ENCODE measurements around the gene VSIG2. TPM values are rescaled to one million over a fixed set of nuclear protein-coding genes. Genes with fewer than 3 reads are reported as not detected.

Gene VSIG2
- not detected for total RNA-seq

- no peaks in the 10 kb centered on the region for H3K27me3 ChIP-seq
Observed at GRCh38 chr11:124751741-124752470, at the start of gene VSIG2. TSS of gene VSIG2 (minus strand) at chr11:124752255. CDS start at chr11:124752137, 118 bp downstream.

GRCh38 chr11:124801014-124801413 is 49.0 kb upstream of the VSIG2 start:
- H3K27ac ChIP-seq = peak overlapping the region; percentile 89 to 98 (median 98)
- H3K27me3 ChIP-seq = no peaks in the 10 kb centered on the region
- peaks cover 0 to 18% (median 6%) of the 10 kb centered on the region in 4 donors for H3K4me1 ChIP-seq
- H3K9me3 ChIP-seq = no peaks in the 10 kb centered on the region
- H3K36me3 ChIP-seq = no peaks in the 10 kb centered on the region
- no peak for DNase-seq
- TF ChIP-seq CTCF (IDR thresholded peaks at IDR 0.05) = no peak
- TF ChIP-seq POLR2A (IDR thresholded peaks at IDR 0.05) = no peak
- H3K4me3 ChIP-seq = peak overlapping the region; percentile 75 to 100 (median 99)

More at GRCh38 chr11:124751741-124752470, at the start of gene VSIG2:
- no peak for DNase-seq
- H3K4me1 ChIP-seq = peaks cover 0 to 21% (median 0%) of the 10 kb centered on the region in 4 donors
- H3K4me3 ChIP-seq = peak within 1 kb of the TSS in 1 of 4 donors; percentile 9
- no peaks in the 10 kb centered on the region for H3K9me3 ChIP-seq
- TF ChIP-seq POLR2A (IDR thresholded peaks at IDR 0.05) (no peak), CTCF (IDR thresholded peaks at IDR 0.05) (no peak)
- H3K36me3 ChIP-seq = no peaks in the 10 kb centered on the region
- H3K27ac ChIP-seq = no peak within 1 kb of the TSS

GRCh38 chr11:124800226-124800929 is 48.3 kb upstream of the VSIG2 start, which contains the start of gene MSANTD2:
TSS of gene MSANTD2 (minus strand) at chr11:124800406. CDS start at chr11:124800380, 26 bp downstream.
- Histone ChIP-seq H3K9me3 (no peaks in the 10 kb centered on the region), H3K4me1 (peaks cover 0 to 18% (median 6%) of the 10 kb centered on the region in 4 donors), H3K4me3 (peak within 1 kb of the TSS; percentile 75 to 100 (median 99)), H3K27me3 (no peaks in the 10 kb centered on the region), H3K27ac (peak within 1 kb of the TSS; percentile 89 to 98 (median 98)), H3K36me3 (no peaks in the 10 kb centered on the region)
- TF ChIP-seq CTCF (IDR thresholded peaks at IDR 0.05) (no peak), POLR2A (IDR thresholded peaks at IDR 0.05) (peak; percentile 87 to 89)
- peak; percentile 77 to 92 (median 89) for DNase-seq

GRCh38 chr11:124799348-124800225 is 47.5 kb upstream of the VSIG2 start:
- H3K4me3 ChIP-seq = peak overlapping the region; percentile 75 to 100 (median 99)
- TF ChIP-seq CTCF (IDR thresholded peaks at IDR 0.05) (no peak), POLR2A (IDR thresholded peaks at IDR 0.05) (no peak)
- H3K27ac ChIP-seq = peak overlapping the region; percentile 89 to 98 (median 98)
- no peaks in the 10 kb centered on the region for H3K9me3 ChIP-seq
- peaks cover 0 to 18% (median 6%) of the 10 kb centered on the region in 4 donors for H3K4me1 ChIP-seq
- no peaks in the 10 kb centered on the region for H3K27me3 ChIP-seq
- no peaks in the 10 kb centered on the region for H3K36me3 ChIP-seq
- peak; percentile 25 to 67 (median 57) for DNase-seq

GRCh38 chr11:124798991-124799347 is 46.9 kb upstream of the VSIG2 start:
- Histone ChIP-seq H3K4me1 (peaks cover 0 to 18% (median 6%) of the 10 kb centered on the region in 4 donors), H3K27ac (peak overlapping the region in 3 of 4 donors; percentile 97 to 98 (median 98)), H3K27me3 (no peaks in the 10 kb centered on the region), H3K36me3 (no peaks in the 10 kb centered on the region), H3K9me3 (no peaks in the 10 kb centered on the region), H3K4me3 (peak overlapping the region; percentile 75 to 100 (median 99))
- DNase-seq = no peak
- TF ChIP-seq POLR2A (IDR thresholded peaks at IDR 0.05) (no peak), CTCF (IDR thresholded peaks at IDR 0.05) (no peak)
